GM23248 (cell line): ENCODE data around the gene COX20.

ENCODE experiments used
- EZH2 ChIP-seq: fragments of 200-600 bp; sonication (generic); IDR thresholded peaks from 2 replicates; pipeline ENCODE4 v1.6.1; 2018; ENCODE audit warnings: antibody characterized with exemption, mild to moderate bottlenecking; ENCODE audit not compliant: insufficient read depth, poor library complexity, severe bottlenecking
- EZH2phosphoT487 ChIP-seq: fragments of 200-600 bp; sonication (generic); IDR thresholded peaks from 2 replicates; pipeline ENCODE4 v1.6.1; 2018; ENCODE audit warnings: antibody characterized with exemption, moderate library complexity, mild to moderate bottlenecking, low read depth; ENCODE audit not compliant: insufficient read depth

DNA sequence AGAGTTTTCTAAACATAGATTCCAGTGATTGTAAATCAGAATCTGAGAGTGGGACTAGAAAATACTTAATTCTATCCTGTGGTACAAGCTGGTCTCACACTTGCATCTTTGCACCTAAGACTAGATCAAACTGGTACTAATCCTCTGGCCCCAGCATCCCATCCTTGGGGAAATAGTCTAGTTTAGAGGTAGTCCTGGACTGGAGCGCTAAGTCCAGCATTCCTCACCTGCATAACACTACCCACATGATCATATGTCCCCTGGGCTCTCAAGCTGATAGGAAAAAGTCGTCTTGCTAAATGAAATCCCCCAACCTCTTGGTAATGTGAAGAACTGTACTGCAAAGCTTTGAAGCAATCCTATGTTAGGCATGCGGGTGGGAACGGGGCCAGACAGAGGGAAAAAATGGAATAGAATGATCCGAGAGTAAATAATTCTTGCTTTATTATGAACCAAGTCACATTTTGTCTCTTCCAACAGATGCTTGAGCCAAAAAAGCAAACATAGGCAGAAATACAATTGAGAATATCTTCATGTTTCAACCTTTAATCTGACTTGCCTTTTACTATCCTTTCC, 4.8 kb downstream of the COX20 start:
- TF ChIP-seq EZH2 (no peak), EZH2phosphoT487 (no peak)
